Activated T-helper 9 cell treated with anti-CD3 and anti-CD28 coated beads, Interleukin-2, amount 50 U/mL, for 16 hours (primary cell): Measurements from ENCODE around the gene CAVIN2.

ENCODE experiments used
- DNase-seq: peaks from one replicate; pipeline ENCODE4 v3.0.0-alpha.2; 2020; ENCODE audit warnings: low read depth

Gene CAVIN2

GRCh38 chr2:191839918-191840804 lies 6.7 kb downstream of the CAVIN2 start:
- DNase-seq: no peak

- DNase-seq: no peak
Observed at GRCh38 chr2:191838526-191838925, 8.4 kb downstream of the CAVIN2 start.

GRCh38 chr2:191836853-191837769 lies 9.8 kb downstream of the CAVIN2 start:
- DNase-seq: no peak

- DNase-seq: no peak
Observed at GRCh38 chr2:191836471-191836852, 10.4 kb downstream of the CAVIN2 start.

- DNase-seq: no peak
Observed at GRCh38 chr2:191835539-191836350, 11.1 kb downstream of the CAVIN2 start.

- DNase-seq: no peak
Observed at GRCh38 chr2:191835100-191835499, 11.8 kb downstream of the CAVIN2 start.

GRCh38 chr2:191833356-191833755 lies 13.5 kb downstream of the CAVIN2 start:
- no peak for DNase-seq

GRCh38 chr2:191832668-191833067 lies 14.2 kb downstream of the CAVIN2 start:
- DNase-seq: no peak

- no peak for DNase-seq
Observed at GRCh38 chr2:191831410-191831994, 15.4 kb downstream of the CAVIN2 start.

GRCh38 chr2:191824398-191824797 lies 22.5 kb downstream of the CAVIN2 start:
- DNase-seq: no peak

- DNase-seq: no peak
Observed at GRCh38 chr2:191821078-191821477, 25.8 kb downstream of the CAVIN2 start.

GRCh38 chr2:191818725-191819350 lies 28.1 kb downstream of the CAVIN2 start:
- DNase-seq: no peak

- no peak for DNase-seq
Observed at GRCh38 chr2:191818133-191818532, 28.8 kb downstream of the CAVIN2 start.

GRCh38 chr2:191815010-191815409 lies 31.9 kb downstream of the CAVIN2 start:
- no peak for DNase-seq

GRCh38 chr2:191813943-191814342 lies 32.9 kb downstream of the CAVIN2 start:
- no peak for DNase-seq

GRCh38 chr2:191811807-191812602 lies 34.9 kb downstream of the CAVIN2 start:
- no peak for DNase-seq

GRCh38 chr2:191806396-191806795 lies 40.5 kb downstream of the CAVIN2 start:
- no peak for DNase-seq

- DNase-seq: no peak
Observed at GRCh38 chr2:191804766-191805165, 42.1 kb downstream of the CAVIN2 start.

GRCh38 chr2:191803007-191803406 lies 43.9 kb downstream of the CAVIN2 start:
- no peak for DNase-seq

- DNase-seq: no peak
Observed at GRCh38 chr2:191802180-191802579, 44.7 kb downstream of the CAVIN2 start.
